ENCODE data around the gene POLR1C. TPM values are rescaled to one million over a fixed set of nuclear protein-coding genes. Genes with fewer than 3 reads are reported as not detected.
A peak's percentile ranks its signal among the peaks of the same experiment; 100 is the strongest.
"Not testable (repeated sequence)": the region's sequence is repeated elsewhere in the genome, so short reads cannot be mapped to it uniquely, and the experiment has no call there.

Gene POLR1C
- total RNA-seq, 2 experiments from 2014 or later, result 24.1 to 24.3 TPM

DNA sequence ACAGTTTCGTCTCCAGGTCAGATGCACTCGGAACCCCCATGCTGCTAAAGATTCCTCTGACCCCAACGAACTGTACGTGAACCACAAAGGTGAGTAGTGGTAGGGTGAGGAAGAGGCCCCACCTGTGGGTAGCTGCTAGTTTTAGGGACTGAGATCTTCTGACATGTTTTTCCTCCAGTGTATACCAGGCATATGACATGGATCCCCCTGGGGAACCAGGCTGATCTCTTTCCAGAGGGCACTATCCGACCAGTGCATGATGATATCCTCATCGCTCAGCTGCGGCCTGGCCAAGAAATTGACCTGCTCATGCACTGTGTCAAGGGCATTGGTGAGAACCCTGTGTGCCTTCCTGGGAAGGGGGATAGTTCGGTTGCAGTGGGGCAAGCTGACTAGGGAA, 3.2 kb downstream of the POLR1C start:
- ChIA-PET CTCF (interaction anchor here (1.1 to 7.2 kb wide), 2 partner anchors 13 to 212 kb away, joined by 3 to 43 read pairs; partner anchors contain the start of gene CRIP3), POLR2A (interaction anchor here (0.6 to 2.1 kb wide), 4 partner anchors 10 to 338 kb away, joined by 3 to 7 read pairs (median 4); partner anchors contain the start of genes CUL9, LRRC73 and XPO5)
- no peak overlapping the region for H3K27ac Mint-ChIP-seq
- no peak for DNase-seq
- no peaks in the 10 kb centered on the region for H3K27me3 Mint-ChIP-seq
- peaks cover 45% of the 10 kb centered on the region for H3K36me3 Mint-ChIP-seq (ENCODE audit: low read depth)
- peaks cover 25% of the 10 kb centered on the region for H3K4me1 Mint-ChIP-seq
- H3K9me3 Mint-ChIP-seq, result no peaks in the 10 kb centered on the region
- no peak overlapping the region for H3K4me3 Mint-ChIP-seq

DNA sequence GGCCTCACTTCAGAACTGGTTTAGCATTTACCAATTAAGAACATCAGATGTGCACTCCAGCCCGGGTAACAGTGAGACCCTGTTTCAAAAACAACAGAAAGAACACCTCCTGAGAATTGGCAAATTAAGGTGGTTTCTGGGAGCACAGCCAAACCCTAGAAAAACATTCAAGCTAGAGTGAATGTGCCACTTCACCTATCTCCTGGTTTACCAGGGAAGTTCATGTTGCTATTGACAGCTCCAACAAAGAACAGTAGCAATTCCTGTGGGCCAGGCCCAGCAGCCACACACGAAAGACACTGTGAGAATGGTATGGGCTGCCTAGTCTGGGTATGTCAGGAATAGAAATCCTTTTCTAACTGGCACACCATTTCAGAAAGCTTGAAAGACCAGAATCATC, 4.9 kb downstream of the POLR1C start:
- Mint-ChIP-seq H3K4me1 (peaks cover 12% of the 10 kb centered on the region), H3K27me3 (no peaks in the 10 kb centered on the region), H3K9me3 (no peaks in the 10 kb centered on the region), H3K36me3 (ENCODE audit: low read depth) (peaks cover 49% of the 10 kb centered on the region), H3K27ac (no peak overlapping the region), H3K4me3 (no peak overlapping the region)
- POLR2A ChIA-PET, result interaction anchor here (1.8 to 2.4 kb wide), 2 partner anchors 11 to 54 kb away, joined by 4 to 6 read pairs; partner anchors contain the start of gene XPO5
- CTCF ChIA-PET, result interaction anchor here (7.2 kb wide), 1 partner anchor 15 kb away, joined by 43 read pairs; no protein-coding TSS in a partner anchor
- DNase-seq, result no peak

DNA sequence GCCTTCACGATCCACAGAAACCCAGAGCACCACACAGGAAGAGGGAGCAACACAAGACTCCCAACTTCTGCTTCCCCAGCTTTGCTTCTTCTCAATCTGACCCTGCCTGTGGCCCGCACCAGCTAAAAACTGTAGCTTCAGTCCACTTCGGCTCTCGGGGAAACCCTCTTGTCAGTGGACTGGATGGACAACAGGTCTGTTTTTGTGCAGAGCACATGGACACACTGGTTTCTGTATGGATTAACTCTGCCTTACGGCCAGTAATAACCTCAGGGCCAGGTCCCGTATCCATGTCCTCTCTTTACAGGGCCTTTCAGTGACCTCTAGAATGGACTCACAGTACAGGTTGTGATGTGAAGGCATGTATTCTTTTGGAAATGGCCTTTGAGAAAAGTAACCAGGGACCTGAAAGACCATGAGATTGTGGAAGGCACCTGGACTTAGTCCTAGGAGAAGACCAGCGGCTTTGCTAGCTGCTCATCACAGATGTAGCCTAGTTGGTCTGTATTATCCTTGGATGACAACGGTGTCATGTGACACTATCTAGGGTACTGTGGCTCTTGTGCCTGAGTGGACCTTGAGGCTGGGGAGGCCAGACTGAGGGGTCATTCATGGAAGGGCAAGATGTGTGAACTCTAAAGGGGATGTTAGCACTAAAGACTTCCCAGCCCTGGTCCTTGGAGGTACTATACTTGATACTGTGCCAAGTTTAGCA, 5.8 kb downstream of the POLR1C start:
- POLR2A ChIA-PET, result interaction anchor here (2.4 kb wide), 1 partner anchor 10 kb away, joined by 6 read pairs; no protein-coding TSS in a partner anchor
- Mint-ChIP-seq H3K4me1 (peaks cover 12% of the 10 kb centered on the region), H3K36me3 (ENCODE audit: low read depth) (peaks cover 57% of the 10 kb centered on the region), H3K4me3 (no peak overlapping the region), H3K27ac (no peak overlapping the region), H3K9me3 (no peaks in the 10 kb centered on the region), H3K27me3 (no peaks in the 10 kb centered on the region)
- no peak for DNase-seq
- CTCF ChIA-PET, result no interaction called here

DNA sequence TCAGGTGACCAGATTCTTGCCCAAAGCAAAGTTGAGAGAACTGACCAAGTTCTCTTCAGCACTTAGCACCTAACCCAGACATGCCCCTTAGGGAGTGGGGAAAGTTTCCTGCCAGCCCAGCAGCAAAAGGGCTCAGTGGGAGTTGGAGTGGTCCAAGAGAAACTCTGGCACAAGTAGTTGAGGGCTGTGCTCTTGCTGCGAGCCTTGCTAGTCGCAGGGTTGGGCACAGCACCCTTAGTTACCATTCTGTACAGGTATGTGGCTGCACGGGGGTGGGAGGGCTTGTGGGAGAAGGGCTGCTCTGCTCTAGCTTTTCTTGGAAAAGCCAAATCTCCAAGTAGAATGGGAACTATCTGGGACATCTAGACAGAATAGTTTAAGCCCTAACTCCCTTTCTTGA, 6.4 kb downstream of the POLR1C start:
- POLR2A ChIA-PET, result interaction anchor here (2.4 kb wide), 1 partner anchor 9 kb away, joined by 6 read pairs; no protein-coding TSS in a partner anchor
- DNase-seq, result no peak
- H3K9me3 Mint-ChIP-seq, result no peaks in the 10 kb centered on the region
- no peak overlapping the region for H3K4me3 Mint-ChIP-seq
- H3K4me1 Mint-ChIP-seq, result peaks cover 12% of the 10 kb centered on the region
- CTCF ChIA-PET, result no interaction called here
- H3K27me3 Mint-ChIP-seq, result no peaks in the 10 kb centered on the region
- H3K36me3 Mint-ChIP-seq (ENCODE audit: low read depth), result peaks cover 61% of the 10 kb centered on the region
- H3K27ac Mint-ChIP-seq, result no peak overlapping the region

DNA sequence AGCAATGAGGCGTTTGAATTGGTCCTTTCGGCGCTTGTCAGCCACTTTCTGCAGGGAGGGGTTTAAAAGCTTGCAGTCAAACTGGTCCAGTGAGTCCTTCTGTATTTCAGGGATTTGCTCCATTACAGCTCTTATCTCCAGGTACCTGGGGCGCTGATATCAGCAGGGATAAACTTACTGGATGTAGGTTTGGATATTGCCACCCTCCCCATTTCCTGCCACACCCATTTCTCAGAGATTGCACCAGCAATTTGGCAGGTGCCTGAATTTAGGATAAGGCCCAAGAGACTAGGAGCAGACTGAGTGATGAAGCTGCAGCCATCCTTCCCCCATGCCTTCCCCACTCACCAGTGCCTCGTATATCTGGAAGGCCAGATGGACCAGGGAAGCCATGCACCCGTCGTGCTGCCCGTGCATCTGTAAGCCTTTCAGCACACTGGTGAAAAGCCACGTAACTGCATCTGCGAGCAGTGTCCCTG, 7.6 kb downstream of the POLR1C start:
- no peaks in the 10 kb centered on the region for H3K9me3 Mint-ChIP-seq

DNA sequence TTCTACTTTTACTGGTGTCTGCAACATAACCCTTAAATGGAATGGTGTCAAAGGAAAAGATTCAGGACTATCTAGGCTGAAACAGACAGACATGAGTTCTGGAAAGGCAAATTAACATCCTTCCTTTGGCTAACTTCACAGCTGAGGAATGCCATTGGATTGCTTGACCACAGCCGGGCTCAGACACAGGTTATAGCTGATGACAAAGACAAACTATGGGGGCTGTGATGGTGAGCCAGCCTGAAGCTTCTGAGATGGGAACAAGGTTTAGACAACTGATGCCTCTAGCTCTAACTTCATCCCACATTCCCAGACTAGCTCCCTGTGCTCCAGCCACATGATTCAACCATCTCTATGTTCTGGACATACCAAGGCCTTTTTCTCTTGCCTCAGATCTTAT, 15.3 kb downstream of the POLR1C start:
- Mint-ChIP-seq H3K27me3 (no peaks in the 10 kb centered on the region), H3K4me3 (no peak overlapping the region), H3K27ac (no peak overlapping the region), H3K4me1 (no peaks in the 10 kb centered on the region), H3K36me3 (ENCODE audit: low read depth) (peaks cover 57% of the 10 kb centered on the region), H3K9me3 (no peaks in the 10 kb centered on the region)
- ChIA-PET POLR2A (interaction anchor here (0.6 to 1.9 kb wide), 4 partner anchors 10 to 110 kb away, joined by 3 to 6 read pairs (median 3); partner anchors contain the start of gene LRRC73), CTCF (interaction anchor here (1.4 kb wide), 1 partner anchor 11 kb away, joined by 3 read pairs; no protein-coding TSS in a partner anchor)
- no peak for DNase-seq

More for the DNA sequence above, 7.6 kb downstream of the POLR1C start:
- Mint-ChIP-seq H3K27ac (peak overlapping the region; percentile 35), H3K27me3 (no peaks in the 10 kb centered on the region), H3K4me3 (no peak overlapping the region), H3K36me3 (ENCODE audit: low read depth) (peaks cover 71% of the 10 kb centered on the region), H3K4me1 (peaks cover 11% of the 10 kb centered on the region)
- POLR2A ChIA-PET, result interaction anchor here (1.6 kb wide), 1 partner anchor 20 kb away, joined by 6 read pairs; no protein-coding TSS in a partner anchor
- CTCF ChIA-PET, result no interaction called here
- no peak for DNase-seq

DNA sequence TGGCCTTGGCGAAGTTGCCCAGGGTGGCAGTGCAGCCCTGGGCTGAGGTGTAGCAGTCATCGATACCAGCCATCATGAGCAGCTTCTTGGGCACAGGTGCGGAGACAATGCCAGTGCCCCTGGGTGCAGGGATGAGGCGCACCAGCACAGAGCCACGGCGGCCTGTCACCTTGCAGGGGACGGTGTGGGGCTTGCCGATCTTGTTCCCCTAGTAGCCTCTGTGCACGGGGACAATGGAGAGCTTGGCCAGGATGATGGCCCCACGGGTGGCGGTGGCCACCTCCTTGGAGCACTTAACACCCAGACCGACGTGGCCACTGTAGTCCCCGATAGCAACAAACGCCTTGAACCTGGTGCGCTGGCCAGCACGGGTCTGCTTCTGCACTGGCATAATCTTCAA, 22.1 kb downstream of the POLR1C start:
- H3K9me3 Mint-ChIP-seq, POLR2A ChIA-PET: not testable (repeated sequence)

DNA sequence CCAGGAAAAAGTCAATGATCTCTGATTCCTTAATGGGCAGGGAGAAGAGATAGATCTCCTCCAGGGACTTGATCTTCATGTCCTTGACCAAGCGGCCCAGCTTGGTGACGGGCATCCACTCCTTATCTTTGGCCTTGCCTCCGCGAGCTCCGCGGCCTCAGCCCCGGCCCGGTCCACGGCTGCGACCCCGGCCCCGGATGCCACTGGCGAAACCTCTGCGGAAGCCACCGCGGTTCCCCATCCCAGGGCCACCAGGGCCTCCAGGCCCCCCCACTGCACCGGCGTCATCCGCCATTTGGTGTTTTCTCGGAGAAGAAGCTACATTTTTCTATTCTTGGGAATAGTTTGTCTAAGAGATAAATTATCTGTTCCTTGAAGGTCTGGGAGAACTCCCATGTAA, 22.5 kb downstream of the POLR1C start:
- H3K9me3 Mint-ChIP-seq, H3K27ac Mint-ChIP-seq, H3K27me3 Mint-ChIP-seq, CTCF ChIA-PET, H3K4me3 Mint-ChIP-seq, DNase-seq, H3K4me1 Mint-ChIP-seq: not testable (repeated sequence)
- POLR2A ChIA-PET, result interaction anchor here (1.3 kb wide), 1 partner anchor 9 kb away, joined by 3 read pairs; no protein-coding TSS in a partner anchor
- peaks cover 51% of the 10 kb centered on the region for H3K36me3 Mint-ChIP-seq (ENCODE audit: low read depth)

More for the DNA sequence above, 22.1 kb downstream of the POLR1C start:
- H3K27ac Mint-ChIP-seq, H3K4me3 Mint-ChIP-seq, H3K27me3 Mint-ChIP-seq, DNase-seq, H3K4me1 Mint-ChIP-seq, CTCF ChIA-PET: not testable (repeated sequence)
- H3K36me3 Mint-ChIP-seq (ENCODE audit: low read depth), result peaks cover 48% of the 10 kb centered on the region

DNA sequence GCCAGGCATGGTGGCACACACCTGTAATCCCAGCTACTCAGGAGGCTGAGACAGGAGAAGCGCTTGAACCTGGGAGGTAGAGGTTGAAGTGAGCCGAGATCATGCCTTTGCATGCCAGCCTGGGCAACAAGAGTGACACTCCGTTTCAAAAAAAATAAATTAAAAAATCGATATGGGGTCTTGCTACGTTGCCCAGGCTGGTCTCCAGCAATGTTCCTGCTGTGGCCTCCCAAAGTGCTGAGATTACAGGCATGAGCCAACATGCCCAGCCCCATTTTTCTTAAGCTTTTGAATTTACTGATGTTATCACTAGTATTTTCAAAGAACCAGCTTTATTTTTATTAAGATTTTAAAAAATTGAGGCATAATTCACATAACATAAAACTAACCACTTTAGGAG, 23.6 kb downstream of the POLR1C start:
- Mint-ChIP-seq H3K36me3 (ENCODE audit: low read depth) (peaks cover 61% of the 10 kb centered on the region), H3K4me1 (peaks cover 3% of the 10 kb centered on the region), H3K9me3 (no peaks in the 10 kb centered on the region), H3K4me3 (no peak overlapping the region), H3K27me3 (no peaks in the 10 kb centered on the region), H3K27ac (no peak overlapping the region)
- DNase-seq, result no peak
- POLR2A ChIA-PET, result interaction anchor here (1.3 kb wide), 1 partner anchor 10 kb away, joined by 3 read pairs; no protein-coding TSS in a partner anchor
- CTCF ChIA-PET, result no interaction called here

DNA sequence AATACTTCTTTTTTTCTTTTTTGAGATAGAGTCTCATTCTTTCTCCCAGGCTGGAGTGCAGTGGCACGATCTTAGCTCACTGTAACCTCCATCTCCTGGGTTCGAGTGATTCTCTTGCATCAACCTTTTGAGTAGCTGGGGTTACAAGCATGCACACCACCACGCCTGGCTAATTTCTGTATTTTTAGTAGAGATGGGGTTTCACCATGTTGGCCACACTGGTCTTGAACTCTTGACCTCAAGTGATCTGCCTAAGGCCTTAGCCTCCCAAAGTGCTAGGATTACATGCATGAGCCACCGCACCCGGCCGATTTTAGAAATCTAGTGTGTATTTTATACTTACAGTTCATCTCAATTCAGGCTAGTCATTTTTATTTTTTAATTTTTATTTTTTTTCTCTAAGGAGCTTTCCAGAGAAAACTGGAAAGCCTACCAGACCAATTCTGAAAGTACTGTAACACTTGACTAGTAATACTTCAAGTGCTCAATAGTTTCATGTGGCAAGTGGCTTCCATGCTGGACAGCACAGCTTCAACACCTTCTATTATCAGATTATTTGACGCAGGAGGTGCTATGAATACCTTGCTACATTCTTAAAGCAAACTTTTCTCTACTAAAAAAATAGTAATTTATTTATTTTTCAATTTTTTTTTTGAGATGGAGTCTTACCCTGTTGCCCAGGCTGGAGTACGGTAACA, 25.0 kb downstream of the POLR1C start:
- DNase-seq, result no peak
- Mint-ChIP-seq H3K4me1 (peaks cover 3% of the 10 kb centered on the region), H3K27me3 (no peaks in the 10 kb centered on the region), H3K9me3 (no peaks in the 10 kb centered on the region), H3K4me3 (no peak overlapping the region), H3K27ac (no peak overlapping the region), H3K36me3 (ENCODE audit: low read depth) (peaks cover 70% of the 10 kb centered on the region)
- ChIA-PET POLR2A (no interaction called here), CTCF (interaction anchor here (1.2 to 1.3 kb wide), 2 partner anchors 10 to 69 kb away, joined by 3 to 4 read pairs; no protein-coding TSS in a partner anchor)

DNA sequence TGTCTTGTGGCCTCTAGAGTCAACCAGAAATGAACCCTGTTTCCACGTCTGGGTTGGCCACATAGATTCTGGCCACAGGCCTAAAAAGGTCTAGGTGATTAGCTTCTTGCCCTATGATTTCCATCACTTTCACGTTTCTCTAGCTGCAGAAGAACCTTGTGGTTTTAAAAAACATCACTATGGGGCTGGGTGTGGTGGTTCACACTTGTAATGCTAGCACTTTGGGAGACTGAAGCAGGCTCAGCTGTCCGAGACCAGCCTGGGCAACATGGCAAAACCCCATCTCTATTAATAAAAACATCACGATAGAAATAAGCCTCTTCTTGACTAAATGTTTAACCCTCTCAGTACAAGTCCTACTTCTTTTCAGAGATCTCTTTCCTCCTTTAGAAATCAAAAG, 27.6 kb downstream of the POLR1C start:
- Mint-ChIP-seq H3K4me1 (peaks cover 3% of the 10 kb centered on the region), H3K27me3 (no peaks in the 10 kb centered on the region), H3K27ac (no peak overlapping the region), H3K4me3 (no peak overlapping the region), H3K9me3 (no peaks in the 10 kb centered on the region), H3K36me3 (ENCODE audit: low read depth) (peaks cover 72% of the 10 kb centered on the region)
- no peak for DNase-seq
- CTCF ChIA-PET, result no interaction called here
- POLR2A ChIA-PET, result interaction anchor here (1.7 kb wide), 1 partner anchor 19 kb away, joined by 6 read pairs; no protein-coding TSS in a partner anchor

DNA sequence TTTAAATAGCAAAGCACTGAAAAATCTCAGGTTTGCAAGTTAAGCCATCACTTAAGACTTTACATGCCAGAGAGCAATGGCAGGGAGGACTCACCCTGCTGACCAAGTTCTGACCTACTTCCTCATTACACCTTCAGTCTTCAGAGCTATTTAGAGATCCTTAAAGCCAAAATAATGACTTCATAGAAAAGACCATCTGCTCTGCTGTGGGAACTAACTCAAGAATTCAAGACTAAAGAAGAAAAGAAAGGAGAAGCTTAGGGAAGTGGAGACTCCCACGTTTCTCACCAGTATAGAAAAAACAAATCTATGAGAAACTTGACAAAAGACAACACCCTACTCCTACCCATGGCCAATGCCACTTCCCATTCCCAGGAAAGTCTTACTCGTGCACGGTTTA, 30.3 kb downstream of the POLR1C start:
- Mint-ChIP-seq H3K4me3 (no peak overlapping the region), H3K4me1 (peaks cover 3% of the 10 kb centered on the region), H3K27me3 (no peaks in the 10 kb centered on the region), H3K36me3 (ENCODE audit: low read depth) (peaks cover 76% of the 10 kb centered on the region), H3K9me3 (no peaks in the 10 kb centered on the region), H3K27ac (peak overlapping the region; percentile 7)
- no peak for DNase-seq
- CTCF ChIA-PET, result interaction anchor here (1.0 kb wide), 1 partner anchor 318 kb away, joined by 3 read pairs; the partner anchor contains the start of gene DNPH1
- POLR2A ChIA-PET, result no interaction called here

DNA sequence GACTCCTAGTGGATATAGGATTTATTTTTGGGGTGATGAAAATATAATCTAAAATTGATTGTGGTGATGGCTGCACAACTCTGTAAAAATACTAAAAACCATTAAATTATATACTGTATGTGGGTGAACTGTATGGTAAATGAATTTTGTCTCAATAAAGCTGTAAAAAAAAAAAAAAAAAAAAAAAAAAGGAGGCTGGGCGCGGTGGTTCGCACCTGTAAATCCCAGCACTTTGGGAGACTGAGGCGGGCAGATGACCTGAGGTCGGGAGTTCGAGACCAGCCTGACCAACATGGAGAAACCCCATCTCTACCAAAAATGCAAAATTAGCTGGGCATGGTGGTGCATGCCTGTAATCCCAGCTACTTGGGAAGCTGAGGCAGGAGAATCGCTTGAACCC, 40.7 kb downstream of the POLR1C start:
- H3K27ac Mint-ChIP-seq, H3K9me3 Mint-ChIP-seq, H3K4me3 Mint-ChIP-seq, DNase-seq, POLR2A ChIA-PET, H3K27me3 Mint-ChIP-seq, H3K4me1 Mint-ChIP-seq: not testable (repeated sequence)
- CTCF ChIA-PET, result interaction anchor here (0.6 kb wide), 1 partner anchor 50 kb away, joined by 3 read pairs; no protein-coding TSS in a partner anchor
- H3K36me3 Mint-ChIP-seq (ENCODE audit: low read depth), result peaks cover 82% of the 10 kb centered on the region
